Lower lobe of right lung (tissue), 2 donors: ENCODE measurements around the gene MAGI2. TPM values are rescaled to one million over a fixed set of nuclear protein-coding genes. Genes with fewer than 3 reads are reported as not detected.

Source experiments
- ATAC-seq, 2 donors: fragments of 200-7000 bp; cut with Tn5 transposase; one replicate each; pipeline ENCODE4 v1.9.1; 2020 to 2022; ENCODE audit warnings: mild to moderate bottlenecking in 2 of 2, moderate library complexity in 2 of 2
- DNase-seq: peaks from one replicate; pipeline ENCODE4 v3.0.0-alpha.2; 2020
- H3K27ac ChIP-seq: fragments of 200-600 bp; one replicate; pipeline ENCODE4 v1.8.0; 2022
- H3K27me3 ChIP-seq: fragments of 200-600 bp; one replicate; pipeline ENCODE4 v1.8.0; 2022; ENCODE audit warnings: low read depth
- H3K36me3 ChIP-seq: fragments of 200-600 bp; one replicate; pipeline ENCODE4 v1.8.0; 2022; ENCODE audit warnings: mild to moderate bottlenecking
- H3K4me1 ChIP-seq: fragments of 200-600 bp; one replicate; pipeline ENCODE4 v1.8.0; 2022
- H3K4me3 ChIP-seq: fragments of 200-600 bp; one replicate; pipeline ENCODE4 v1.8.0; 2022; ENCODE audit warnings: mild to moderate bottlenecking
- H3K9me3 ChIP-seq: fragments of 200-600 bp; one replicate; pipeline ENCODE4 v1.8.0; 2022
- intact Hi-C: fragments of 100-400 bp; cut with DNase I; formaldehyde crosslinking; loops from one replicate; pipeline ENCODE4 v1.11.0; 2022
- total RNA-seq: library from RNA; stranded (reverse); fragmentation: NEBNext Ultra II Directional; extraction: Animal tissue kit (Norgen Biotek cat#: 25700); gene quantifications from one replicate; pipeline ENCODE4 v1.2.1, GENCODE V29; 2021
- TF ChIP-seq, protein P1 (sequence below): fragments of 200-600 bp; IDR thresholded peaks from one replicate; pipeline ENCODE4 v1.8.0; 2022; ENCODE audit warnings: antibody characterized with exemption, mild to moderate bottlenecking
- donor health status: DM: no; HTN: yes; CAD: no; lungs with severe emphysema.

MAGI2 gene
- total RNA-seq, 1 donor from 2014 or later = 15.3 TPM

GRCh38 chr7:78895393-78895792, 558.1 kb downstream of the MAGI2 start:
- TF ChIP-seq, protein P1, sequence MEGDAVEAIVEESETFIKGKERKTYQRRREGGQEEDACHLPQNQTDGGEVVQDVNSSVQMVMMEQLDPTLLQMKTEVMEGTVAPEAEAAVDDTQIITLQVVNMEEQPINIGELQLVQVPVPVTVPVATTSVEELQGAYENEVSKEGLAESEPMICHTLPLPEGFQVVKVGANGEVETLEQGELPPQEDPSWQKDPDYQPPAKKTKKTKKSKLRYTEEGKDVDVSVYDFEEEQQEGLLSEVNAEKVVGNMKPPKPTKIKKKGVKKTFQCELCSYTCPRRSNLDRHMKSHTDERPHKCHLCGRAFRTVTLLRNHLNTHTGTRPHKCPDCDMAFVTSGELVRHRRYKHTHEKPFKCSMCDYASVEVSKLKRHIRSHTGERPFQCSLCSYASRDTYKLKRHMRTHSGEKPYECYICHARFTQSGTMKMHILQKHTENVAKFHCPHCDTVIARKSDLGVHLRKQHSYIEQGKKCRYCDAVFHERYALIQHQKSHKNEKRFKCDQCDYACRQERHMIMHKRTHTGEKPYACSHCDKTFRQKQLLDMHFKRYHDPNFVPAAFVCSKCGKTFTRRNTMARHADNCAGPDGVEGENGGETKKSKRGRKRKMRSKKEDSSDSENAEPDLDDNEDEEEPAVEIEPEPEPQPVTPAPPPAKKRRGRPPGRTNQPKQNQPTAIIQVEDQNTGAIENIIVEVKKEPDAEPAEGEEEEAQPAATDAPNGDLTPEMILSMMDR = no peak
- H3K27me3 ChIP-seq = no peaks in the 10 kb centered on the region
- no peaks in the 10 kb centered on the region for H3K36me3 ChIP-seq
- no peak for DNase-seq
- H3K9me3 ChIP-seq = no peaks in the 10 kb centered on the region
- H3K4me1 ChIP-seq = no peaks in the 10 kb centered on the region
- H3K27ac ChIP-seq = no peak overlapping the region
- intact Hi-C loops = no loop called here
- no peak overlapping the region for H3K4me3 ChIP-seq
- ATAC-seq = no peak

DNA sequence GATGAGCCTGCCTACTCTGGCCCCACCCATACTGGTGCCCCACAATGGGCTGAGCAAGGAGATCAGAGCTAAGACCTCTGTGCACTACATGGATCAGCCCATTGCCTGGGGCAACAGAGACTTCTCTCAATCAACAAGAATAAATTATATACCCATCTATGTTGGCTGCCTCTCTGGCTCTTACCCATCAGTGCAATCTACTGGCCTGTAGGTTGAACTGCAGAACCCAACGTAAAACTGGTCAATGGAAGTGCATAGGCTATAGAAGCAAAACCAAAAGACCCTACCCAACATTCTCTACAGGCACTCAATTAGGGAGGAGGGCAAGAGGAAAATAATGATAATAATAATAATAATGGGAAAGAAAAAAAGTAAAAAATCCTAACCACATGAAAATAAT, 574.3 kb downstream of the MAGI2 start:
- TF ChIP-seq, protein P1 = no peak
- Histone ChIP-seq H3K9me3 (peaks cover 10% of the 10 kb centered on the region), H3K36me3 (no peaks in the 10 kb centered on the region), H3K27ac (no peak overlapping the region), H3K4me3 (no peak overlapping the region), H3K27me3 (no peaks in the 10 kb centered on the region), H3K4me1 (no peaks in the 10 kb centered on the region)
- no peak for DNase-seq
- no peak for ATAC-seq
- intact Hi-C loops = no loop called here

DNA sequence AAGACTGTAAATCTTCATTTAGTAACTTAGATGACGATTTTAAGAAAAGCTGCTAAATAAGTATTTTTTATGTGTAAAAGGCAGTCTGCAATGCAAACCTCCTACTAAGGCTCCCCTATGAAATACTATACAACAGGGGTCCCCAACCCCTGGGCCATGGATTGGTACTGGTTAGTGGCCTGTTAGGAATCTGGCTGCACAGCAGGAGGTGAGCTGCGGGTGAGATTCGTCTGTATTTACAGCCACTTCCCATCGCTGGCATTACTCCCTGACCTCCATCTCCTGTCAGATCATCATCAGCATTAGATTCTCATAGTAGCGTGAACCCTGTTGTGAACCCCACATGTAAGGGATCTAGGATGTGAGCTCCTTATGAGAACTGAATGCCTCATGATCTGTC, 580.4 kb downstream of the MAGI2 start:
- peaks cover 6% of the 10 kb centered on the region for H3K9me3 ChIP-seq
- ATAC-seq (no peak), DNase-seq (no peak)
- TF ChIP-seq, protein P1 = no peak
- no peak overlapping the region for H3K4me3 ChIP-seq
- intact Hi-C loops = no loop called here
- no peaks in the 10 kb centered on the region for H3K36me3 ChIP-seq
- no peaks in the 10 kb centered on the region for H3K27me3 ChIP-seq
- H3K4me1 ChIP-seq = no peaks in the 10 kb centered on the region
- no peak overlapping the region for H3K27ac ChIP-seq

GRCh38 chr7:78864339-78864738, 589.1 kb downstream of the MAGI2 start:
- Histone ChIP-seq H3K9me3 (no peaks in the 10 kb centered on the region), H3K27me3 (no peaks in the 10 kb centered on the region), H3K4me1 (peaks cover 4% of the 10 kb centered on the region), H3K36me3 (no peaks in the 10 kb centered on the region), H3K4me3 (no peak overlapping the region), H3K27ac (no peak overlapping the region)
- TF ChIP-seq, protein P1 = no peak
- DNase-seq = no peak
- no peak for ATAC-seq
- intact Hi-C loops = no loop called here

DNA sequence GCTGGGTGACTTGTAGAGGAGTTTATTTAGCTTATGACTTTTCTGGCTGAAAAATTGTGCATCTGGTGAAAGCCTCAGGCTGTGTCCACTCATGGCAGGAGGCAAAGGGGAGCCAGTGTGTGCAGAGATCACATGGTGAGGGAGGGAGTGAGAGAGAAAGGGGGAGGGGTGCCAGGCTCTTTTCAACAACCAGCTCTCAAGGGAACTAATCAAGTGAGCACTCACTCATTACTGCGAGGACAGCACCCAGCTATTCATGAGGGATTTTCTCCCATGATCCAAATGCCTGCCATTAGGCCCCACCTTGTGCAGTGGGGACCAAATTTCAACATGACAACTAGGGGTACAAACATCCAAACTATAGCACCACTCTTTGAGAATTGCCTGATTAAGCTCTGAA, 590.2 kb downstream of the MAGI2 start:
- no peak overlapping the region for H3K4me3 ChIP-seq
- ATAC-seq (no peak), DNase-seq (no peak)
- intact Hi-C loops = no loop called here
- TF ChIP-seq, protein P1 = no peak
- no peak overlapping the region for H3K27ac ChIP-seq
- H3K27me3 ChIP-seq = no peaks in the 10 kb centered on the region
- H3K36me3 ChIP-seq = no peaks in the 10 kb centered on the region
- H3K9me3 ChIP-seq = no peaks in the 10 kb centered on the region
- peaks cover 4% of the 10 kb centered on the region for H3K4me1 ChIP-seq

DNA sequence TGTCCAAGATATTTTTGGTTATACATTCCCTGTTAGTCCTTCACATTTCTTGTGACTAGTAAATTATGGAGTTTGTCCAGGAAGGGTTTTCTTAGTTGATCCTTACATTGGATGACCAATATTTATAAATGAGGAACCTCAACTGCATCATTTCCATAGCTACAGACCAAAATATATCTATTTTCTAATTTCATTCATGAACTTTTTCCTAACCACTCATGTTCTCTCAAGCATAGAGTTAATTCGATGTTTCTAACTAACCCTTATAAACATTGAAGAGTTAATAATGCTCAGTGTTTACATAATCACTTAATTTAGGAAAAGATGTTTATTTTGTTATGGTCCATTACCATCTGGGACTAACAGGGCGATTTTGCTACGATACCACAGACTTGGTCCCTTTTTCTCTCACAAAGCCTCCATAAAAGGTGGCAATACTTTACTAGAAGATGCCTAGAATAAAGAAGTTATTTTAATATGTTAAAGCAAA, 591.0 kb downstream of the MAGI2 start:
- no peaks in the 10 kb centered on the region for H3K27me3 ChIP-seq
- no peaks in the 10 kb centered on the region for H3K36me3 ChIP-seq
- no peak overlapping the region for H3K4me3 ChIP-seq
- no peak overlapping the region for H3K27ac ChIP-seq
- H3K4me1 ChIP-seq = peaks cover 4% of the 10 kb centered on the region
- TF ChIP-seq, protein P1 = no peak
- intact Hi-C loops = no loop called here
- H3K9me3 ChIP-seq = no peaks in the 10 kb centered on the region
- ATAC-seq (no peak), DNase-seq (no peak)
